HCT116 (cell line): ENCODE measurements around the gene SLC27A1.

ENCODE experiments used
- SIN3A ChIP-seq: IDR thresholded peaks from 2 replicates; pipeline ENCODE4 v1.6.1; 2012; ENCODE audit warnings: low read depth
- TF ChIP-seq, protein P1 (sequence below), 3 experiments: fragments of 200-600 bp in 1 of 3; sonication (generic) in 1 of 3; IDR thresholded peaks in 2 of 3; conservative IDR thresholded peaks in 1 of 3; 2 replicates each; pipeline ENCODE4 v1.5.1; 2012 to 2017; ENCODE audit warnings: low read depth in 2 of 3, low read length in 2 of 3, antibody characterized with exemption in 1 of 3, borderline replicate concordance in 1 of 3, control low read depth in 1 of 3, mild to moderate bottlenecking in 1 of 3, mixed read lengths in 1 of 3, mixed run types in 1 of 3, moderate library complexity in 1 of 3; ENCODE audit not compliant: insufficient read depth in 1 of 3

DNA sequence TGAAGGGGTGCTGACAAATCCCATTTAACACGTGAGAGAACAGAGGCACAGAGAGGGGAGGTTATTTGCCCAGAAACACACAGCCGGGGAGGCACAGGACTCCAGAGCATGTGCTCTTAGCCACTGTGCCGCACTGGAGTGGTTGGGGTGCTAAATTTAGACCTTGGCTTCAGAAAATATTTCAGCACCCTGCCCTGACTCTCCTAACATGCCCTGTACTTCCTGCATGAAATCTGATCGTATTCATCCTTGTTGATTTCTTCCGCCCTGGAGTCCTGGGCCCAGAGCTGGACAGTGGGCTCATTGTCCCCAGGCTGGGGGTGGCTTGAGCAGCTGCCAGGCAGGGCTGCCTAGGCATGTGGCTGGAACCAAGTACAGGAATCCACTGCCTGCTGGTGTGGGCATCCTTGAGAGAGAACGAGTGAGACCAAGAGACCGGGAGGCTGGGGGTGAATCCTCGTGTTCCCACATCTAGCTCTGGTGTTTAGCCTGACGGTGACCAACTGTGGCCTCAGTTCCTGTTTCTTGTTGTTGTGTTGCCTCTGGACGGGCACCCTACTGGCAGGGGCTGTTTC, 5.3 kb downstream of the SLC27A1 start:
- TF ChIP-seq SIN3A = no peak
- TF ChIP-seq, protein P1, sequence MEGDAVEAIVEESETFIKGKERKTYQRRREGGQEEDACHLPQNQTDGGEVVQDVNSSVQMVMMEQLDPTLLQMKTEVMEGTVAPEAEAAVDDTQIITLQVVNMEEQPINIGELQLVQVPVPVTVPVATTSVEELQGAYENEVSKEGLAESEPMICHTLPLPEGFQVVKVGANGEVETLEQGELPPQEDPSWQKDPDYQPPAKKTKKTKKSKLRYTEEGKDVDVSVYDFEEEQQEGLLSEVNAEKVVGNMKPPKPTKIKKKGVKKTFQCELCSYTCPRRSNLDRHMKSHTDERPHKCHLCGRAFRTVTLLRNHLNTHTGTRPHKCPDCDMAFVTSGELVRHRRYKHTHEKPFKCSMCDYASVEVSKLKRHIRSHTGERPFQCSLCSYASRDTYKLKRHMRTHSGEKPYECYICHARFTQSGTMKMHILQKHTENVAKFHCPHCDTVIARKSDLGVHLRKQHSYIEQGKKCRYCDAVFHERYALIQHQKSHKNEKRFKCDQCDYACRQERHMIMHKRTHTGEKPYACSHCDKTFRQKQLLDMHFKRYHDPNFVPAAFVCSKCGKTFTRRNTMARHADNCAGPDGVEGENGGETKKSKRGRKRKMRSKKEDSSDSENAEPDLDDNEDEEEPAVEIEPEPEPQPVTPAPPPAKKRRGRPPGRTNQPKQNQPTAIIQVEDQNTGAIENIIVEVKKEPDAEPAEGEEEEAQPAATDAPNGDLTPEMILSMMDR (IDR thresholded peaks at IDR 0.05 in 2 of 3, conservative IDR thresholded peaks at IDR 0.05 in 1 of 3; ENCODE audit: borderline replicate concordance in 1 of 3, insufficient read depth in 1 of 3, low read depth in 2 of 3, low read length in 2 of 3) = no peak
